ENCODE results near the gene GORASP2. TPM values are rescaled to one million over a fixed set of nuclear protein-coding genes. Genes with fewer than 3 reads are reported as not detected.
A peak's percentile ranks its signal among the peaks of the same experiment; 100 is the strongest.

The GORASP2 gene
- total and polyA plus RNA-seq, 2 of the 8 experiments (the other 6 are each of a cell fraction or from before 2014, with no cell fraction given), result 86.8 to 214 TPM

DNA sequence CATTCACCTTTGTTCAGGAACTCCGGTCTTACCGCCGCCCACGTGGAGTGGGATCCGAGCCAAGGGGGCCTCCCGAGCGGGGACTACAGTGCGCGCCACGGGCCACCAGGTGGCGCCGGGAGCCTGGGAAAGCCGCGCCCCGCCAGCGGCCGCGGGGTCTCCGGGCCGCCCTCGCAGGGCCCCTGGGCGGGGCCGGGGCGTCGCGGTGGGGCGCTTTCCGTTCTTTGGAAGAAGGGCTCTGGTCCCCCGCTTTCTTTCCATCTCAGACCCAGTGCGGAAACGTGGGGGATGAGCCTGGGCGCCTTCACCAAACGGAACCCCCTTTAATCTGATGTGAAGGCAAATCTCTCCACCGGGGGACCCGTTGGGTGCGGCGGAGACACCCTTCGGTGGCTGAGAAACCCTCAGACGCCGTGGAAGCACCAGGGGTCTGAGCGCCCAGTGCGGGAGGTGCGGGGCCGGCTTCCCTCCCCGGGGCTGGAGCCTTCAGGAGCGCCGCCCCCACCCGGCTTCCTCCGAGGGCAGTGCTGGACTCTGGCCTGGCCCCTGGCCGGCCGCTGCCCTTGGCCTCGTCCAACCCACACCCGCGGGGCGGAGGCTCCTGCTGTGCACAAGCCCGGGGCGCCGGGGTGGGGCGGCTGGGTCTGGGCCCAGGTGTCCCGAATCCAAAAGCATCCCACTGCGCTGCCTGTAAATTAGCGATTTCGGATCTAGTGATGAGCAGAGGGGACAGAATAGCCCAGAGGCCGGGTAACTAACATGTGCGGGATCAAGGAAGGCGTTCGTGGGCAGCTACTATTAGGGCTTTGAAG, 44.6 kb downstream of the GORASP2 start (continued):
- TF ChIP-seq SP4 (IDR thresholded peaks at IDR 0.05; ENCODE audit: low read length), result no peak
- TF ChIP-seq RNF2 (IDR thresholded peaks at IDR 0.05; ENCODE audit: borderline replicate concordance, low read depth, low read length, missing control alignments, poor library complexity, severe bottlenecking), result no peak
- TF ChIP-seq TEAD4 (IDR thresholded peaks at IDR 0.05; ENCODE audit: low read depth, low read length), result no peak
- no peak for TF ChIP-seq CBX5 (IDR thresholded peaks at IDR 0.05; ENCODE audit: low read depth, low read length)
- no peak for TF ChIP-seq MAFK (IDR thresholded peaks at IDR 0.05; ENCODE audit: low read depth, low read length)
- TF ChIP-seq TCF12 (IDR thresholded peaks at IDR 0.05; ENCODE audit: low read depth, low read length), result no peak
- no peak for TF ChIP-seq GTF2F1 (IDR thresholded peaks at IDR 0.05; ENCODE audit: borderline replicate concordance, low read depth, low read length)
- TF ChIP-seq SIX5 (IDR thresholded peaks at IDR 0.05; ENCODE audit: low read depth, low read length), result no peak
- TF ChIP-seq ASH2L (IDR thresholded peaks at IDR 0.05; ENCODE audit: low read length), result peak; percentile 46
- no peak for TF ChIP-seq CHD1 (IDR thresholded peaks at IDR 0.05; ENCODE audit: low read depth, low read length)
- TF ChIP-seq SP2 (IDR thresholded peaks at IDR 0.05; ENCODE audit: low read length), result no peak
- 0 out of 4 replicates have a peak, but pooled peaks of 1 of the 2 experiments have one; percentile 37 for TF ChIP-seq SIN3A (conservative IDR thresholded peaks at IDR 0.05 in 1 of 2, IDR thresholded peaks at IDR 0.05 in 1 of 2; ENCODE audit: low read depth in 1 of 2, low read length in 2 of 2)
- TF ChIP-seq HDAC2 (IDR thresholded peaks at IDR 0.05; ENCODE audit: borderline replicate concordance in 1 of 2, low read depth in 2 of 2, low read length in 2 of 2), result peak in 1 of 2 experiments; percentile 94; a peak in 1 of 4 replicates
- TF ChIP-seq CBX8 (IDR thresholded peaks at IDR 0.05; ENCODE audit: borderline replicate concordance, low read depth, low read length), result no peak
- no peak for TF ChIP-seq JUND (IDR thresholded peaks at IDR 0.05; ENCODE audit: low read length)
- no peak for TF ChIP-seq KDM1A (IDR thresholded peaks at IDR 0.05; ENCODE audit: borderline replicate concordance, low read length)
- TF ChIP-seq POLR2A (IDR thresholded peaks at IDR 0.05; ENCODE audit: control extremely low read depth in 1 of 2, low read depth in 2 of 2, low read length in 2 of 2), result 0 out of 3 replicates have a peak, but pooled peaks of 1 of the 2 experiments have one; percentile 40
- TF ChIP-seq RFX5 (IDR thresholded peaks at IDR 0.05; ENCODE audit: borderline replicate concordance, low read depth, low read length), result no peak
- no peak for TF ChIP-seq SUZ12 (IDR thresholded peaks at IDR 0.05; ENCODE audit: low read length)
- TF ChIP-seq GABPA (IDR thresholded peaks at IDR 0.05; ENCODE audit: borderline replicate concordance, insufficient read depth, low read length), result no peak
- TF ChIP-seq TAF1 (IDR thresholded peaks at IDR 0.05; ENCODE audit: low read depth, low read length), result peak; percentile 71
- peak; percentile 53 for TF ChIP-seq KDM4A (IDR thresholded peaks at IDR 0.05; ENCODE audit: low read depth, low read length, severe bottlenecking)
- no peak for TF ChIP-seq RXRA (IDR thresholded peaks at IDR 0.05; ENCODE audit: insufficient read depth, low read depth, low read length)
- no peak for TF ChIP-seq SRF (IDR thresholded peaks at IDR 0.05; ENCODE audit: low read depth, low read length)
- TF ChIP-seq BRCA1 (IDR thresholded peaks at IDR 0.05; ENCODE audit: low read depth, low read length), result no peak

Data from H1 (cell line).